SK-N-SH (cell line): ENCODE data around the gene AIP. TPM values are rescaled to one million over a fixed set of nuclear protein-coding genes. Genes with fewer than 3 reads are reported as not detected.

Experiments
- CTCF ChIA-PET: fragments of 300-600, 350-600 bp; formaldehyde crosslinking; extraction: SDS; loops from one replicate; lab custom pipeline; 2021; lab: Yijun Ruan, JAX
- POLR2A ChIA-PET: fragments of 350-600 bp; sonication (Branson Sonifier 250); formaldehyde crosslinking; extraction: SDS; loops from one replicate; lab custom pipeline; 2020; ENCODE audit warnings: antibody characterized with exemption, inconsistent platforms; lab: Yijun Ruan, JAX
- DNase-seq: peaks from one replicate; pipeline ENCODE4 v3.0.0; 2012
- H2AFZ ChIP-seq: fragments of 200-600 bp; sonication (generic); 2 replicates; pipeline ENCODE4 v1.8.1; 2016; ENCODE audit warnings: antibody characterized with exemption, mild to moderate bottlenecking, low read depth
- H3F3A ChIP-seq: fragments of 200-600 bp; sonication (generic); replicated peaks from 2 replicates; pipeline ENCODE3; 2016; ENCODE audit warnings: antibody characterized with exemption, mild to moderate bottlenecking; ENCODE audit not compliant: insufficient read depth
- H3K27ac ChIP-seq, 2 experiments: fragments of 200-500 bp in 1 of 2; fragments of 200-600 bp in 1 of 2; sonication (Bioruptor generic) in 1 of 2; sonication (generic), shearing (Covaris generic) in 1 of 2; 2 replicates each; pipeline versions ENCODE4 v1.5.1 to v1.6.1; 2014 to 2016; ENCODE audit warnings: low read depth in 2 of 2, inconsistent platforms in 1 of 2, low read length in 1 of 2, mild to moderate bottlenecking in 1 of 2, mixed read lengths in 1 of 2
- H3K27me3 ChIP-seq: fragments of 200-600 bp; sonication (generic), shearing (Covaris generic); 2 replicates; pipeline ENCODE4 v1.6.1; 2016; ENCODE audit warnings: mixed run types; ENCODE audit not compliant: insufficient read depth
- H3K36me3 ChIP-seq, 2 experiments: fragments of 200-500 bp in 1 of 2; fragments of 200-600 bp in 1 of 2; sonication (Bioruptor generic) in 1 of 2; sonication (generic) in 1 of 2; replicated peaks in 1 of 2; 2 replicates each; pipeline versions ENCODE3 to v1.5.1; 2014 to 2016; ENCODE audit warnings: low read length in 1 of 2, mild to moderate bottlenecking in 1 of 2; ENCODE audit not compliant: insufficient read depth in 2 of 2, control insufficient read depth in 1 of 2
- H3K4me1 ChIP-seq, 2 experiments: fragments of 200-500 bp in 1 of 2; fragments of 200-600 bp in 1 of 2; sonication (Bioruptor generic) in 1 of 2; sonication (generic), shearing (Covaris generic) in 1 of 2; 2 replicates each; pipeline versions ENCODE4 v1.5.1 to v1.6.1; 2014 to 2016; ENCODE audit warnings: low read depth in 1 of 2, low read length in 1 of 2, mixed run types in 1 of 2; ENCODE audit not compliant: insufficient read depth in 2 of 2, control insufficient read depth in 1 of 2
- H3K4me2 ChIP-seq: fragments of 200-600 bp; sonication (generic), shearing (Covaris generic); 2 replicates; pipeline ENCODE4 v1.6.1; 2017; ENCODE audit warnings: mixed run types
- H3K4me3 ChIP-seq, 2 experiments: fragments of 200-500 bp in 1 of 2; fragments of 200-600 bp in 1 of 2; sonication (Bioruptor generic) in 1 of 2; sonication (generic), shearing (Covaris generic) in 1 of 2; 2 replicates each; pipeline versions ENCODE4 v1.5.1 to v1.8.1; 2014 to 2016; ENCODE audit warnings: low read depth in 2 of 2, inconsistent platforms in 1 of 2, low read length in 1 of 2, mild to moderate bottlenecking in 1 of 2, mixed read lengths in 1 of 2, moderate library complexity in 1 of 2
- H3K79me2 ChIP-seq: fragments of 200-600 bp; sonication (generic); 2 replicates; pipeline ENCODE4 v1.8.1; 2017; ENCODE audit warnings: mild to moderate bottlenecking; ENCODE audit not compliant: insufficient read depth
- H3K9ac ChIP-seq: fragments of 200-600 bp; sonication (generic); 2 replicates; pipeline ENCODE4 v1.6.1; 2017; ENCODE audit warnings: mixed run types
- H3K9me2 ChIP-seq: fragments of 200-600 bp; sonication (generic); 2 replicates; pipeline ENCODE4 v1.6.1; 2017; ENCODE audit warnings: mixed run types
- H3K9me3 ChIP-seq: fragments of 200-600 bp; sonication (generic); 2 replicates; pipeline ENCODE4 v1.6.1; 2017; ENCODE audit warnings: mixed run types, mild to moderate bottlenecking, moderate library complexity
- H4K20me1 ChIP-seq: fragments of 200-600 bp; sonication (generic); 2 replicates; pipeline ENCODE4 v1.6.1; 2017; ENCODE audit warnings: mild to moderate bottlenecking, mixed run types; ENCODE audit not compliant: insufficient read depth
- CHD2 ChIP-seq: fragments of 150-350 bp; IDR thresholded peaks from 2 replicates; pipeline ENCODE4 v1.6.1; 2018; ENCODE audit warnings: low read length; ENCODE audit not compliant: partially characterized antibody
- ELF1 ChIP-seq: IDR thresholded peaks from 2 replicates; pipeline ENCODE4 v1.4.0; 2012
- EZH2phosphoT487 ChIP-seq: fragments of 200-600 bp; sonication (generic); IDR thresholded peaks from 2 replicates; pipeline ENCODE4 v1.6.1; 2017; ENCODE audit warnings: low read depth, mixed run types, mild to moderate bottlenecking, antibody characterized with exemption, moderate library complexity, borderline replicate concordance
- GABPA ChIP-seq: IDR thresholded peaks from 2 replicates; pipeline ENCODE4 v1.4.0; 2012; ENCODE audit warnings: low read depth, mild to moderate bottlenecking
- GATA2 ChIP-seq: sonication (generic); formaldehyde crosslinking; IDR thresholded peaks from 2 replicates; pipeline ENCODE4 v1.5.0; 2020; ENCODE audit warnings: mild to moderate bottlenecking, missing genetic modification reagents
- IRF3 ChIP-seq: fragments of 150-350 bp; IDR thresholded peaks from 2 replicates; pipeline ENCODE4 v1.6.1; 2016; ENCODE audit warnings: mild to moderate bottlenecking, low read depth, low read length
- JUND ChIP-seq: IDR thresholded peaks from 2 replicates; pipeline ENCODE4 v1.4.0; 2012
- MEF2A ChIP-seq: IDR thresholded peaks from 2 replicates; pipeline ENCODE4 v1.4.0; 2012; ENCODE audit warnings: low read depth, borderline replicate concordance
- NFIC ChIP-seq: IDR thresholded peaks from 2 replicates; pipeline ENCODE4 v1.4.0; 2012; ENCODE audit warnings: borderline replicate concordance
- NRF1 ChIP-seq: IDR thresholded peaks from 2 replicates; pipeline ENCODE4 v1.6.1; 2012; ENCODE audit warnings: low read depth, mild to moderate bottlenecking, low read length
- RAD21 ChIP-seq: IDR thresholded peaks from 2 replicates; pipeline ENCODE4 v1.6.1; 2012; ENCODE audit warnings: mild to moderate bottlenecking, low read length
- RCOR1 ChIP-seq: fragments of 150-350 bp; IDR thresholded peaks from 2 replicates; pipeline ENCODE4 v1.6.1; 2017; ENCODE audit warnings: antibody characterized with exemption, low read length
- REST ChIP-seq: IDR thresholded peaks from 2 replicates; pipeline ENCODE4 v1.6.1; 2012; ENCODE audit warnings: mild to moderate bottlenecking, low read depth, low read length, moderate library complexity
- RFX5 ChIP-seq: IDR thresholded peaks from 2 replicates; pipeline ENCODE4 v1.6.1; 2012; ENCODE audit warnings: mild to moderate bottlenecking, improper control_type of control experiment, low read length
- SIN3A ChIP-seq: IDR thresholded peaks from 2 replicates; pipeline ENCODE4 v1.6.1; 2012; ENCODE audit warnings: low read depth, mild to moderate bottlenecking, low read length, moderate library complexity, borderline replicate concordance
- TAF1 ChIP-seq: IDR thresholded peaks from 2 replicates; pipeline ENCODE4 v1.6.1; 2012; ENCODE audit warnings: low read depth, mild to moderate bottlenecking, low read length, moderate library complexity, borderline replicate concordance
- TCF12 ChIP-seq: IDR thresholded peaks from 2 replicates; pipeline ENCODE4 v1.4.0; 2012
- TEAD4 ChIP-seq: IDR thresholded peaks from 2 replicates; pipeline ENCODE4 v1.4.0; 2012; ENCODE audit warnings: mild to moderate bottlenecking, borderline replicate concordance; ENCODE audit not compliant: insufficient read depth
- USF2 ChIP-seq: fragments of 150-350 bp; IDR thresholded peaks from 2 replicates; pipeline ENCODE4 v1.6.1; 2017; ENCODE audit warnings: antibody characterized with exemption, low read length, low read depth, borderline replicate concordance
- WGBS: methylation state at CpG from one replicate; pipeline ENCODE4 v1.1.6; 2017; ENCODE audit warnings: low lambda C conversion rate; 5-methylcytosine and 5-hydroxymethylcytosine counted together
- polyA plus RNA-seq, 3 experiments: library from polyadenylated mRNA; depleted of rRNA; stranded (reverse); fragments of >200 nt; gene quantifications; 2 replicates each; pipeline ENCODE4 v1.2.3, GENCODE V29; 2012

Gene AIP
- polyA plus RNA-seq, 1 of the 3 experiments (the other 2 are of a cell fraction), result 207 TPM

- Histone ChIP-seq H2AFZ (no peak overlapping the region), H3K27ac (no peak overlapping the region), H3K27me3 (no peaks in the 10 kb centered on the region), H3K4me3 (no peak overlapping the region), H4K20me1 (no peaks in the 10 kb centered on the region), H3K9ac (no peak overlapping the region), H3K4me1 (no peaks in the 10 kb centered on the region), H3F3A (no peaks in the 10 kb centered on the region), H3K79me2 (no peaks in the 10 kb centered on the region), H3K4me2 (no peak overlapping the region), H3K9me2 (no peaks in the 10 kb centered on the region), H3K9me3 (no peaks in the 10 kb centered on the region), H3K36me3 (no peaks in the 10 kb centered on the region)
- DNase-seq, result no peak
- CTCF ChIA-PET, result interaction anchor here (0.7 kb wide), 1 partner anchor 653 kb away, joined by 3 read pairs; no protein-coding TSS in a partner anchor
- WGBS, result 79% methylated on average over 10 of the region's 15 CpGs
- POLR2A ChIA-PET, result no interaction called here
- no peak for TF ChIP-seq NFIC
- no peak for TF ChIP-seq MEF2A
- no peak for TF ChIP-seq EZH2phosphoT487
- TF ChIP-seq TCF12, result no peak
- no peak for TF ChIP-seq CHD2
- no peak for TF ChIP-seq RCOR1
- TF ChIP-seq GABPA, result no peak
- no peak for TF ChIP-seq IRF3
- no peak for TF ChIP-seq JUND
- no peak for TF ChIP-seq SIN3A
- TF ChIP-seq GATA2 (CRISPR knock-in tag), result no peak
- no peak for TF ChIP-seq TEAD4
- TF ChIP-seq RAD21, result no peak
- no peak for TF ChIP-seq REST
- TF ChIP-seq NRF1, result no peak
- TF ChIP-seq TAF1, result no peak
- no peak for TF ChIP-seq USF2
- no peak for TF ChIP-seq RFX5
- TF ChIP-seq ELF1, result no peak
Measured at GRCh38 chr11:67522338-67522737, 39.5 kb downstream of the AIP start.
